CD14-positive monocyte (primary cell): ENCODE measurements around the gene ERGIC1. TPM values are rescaled to one million over a fixed set of nuclear protein-coding genes. Genes with fewer than 3 reads are reported as not detected.

Source experiments
- DNase-seq, 3 donors: peaks; one replicate each; pipeline ENCODE4 v3.0.0-alpha.2; 2011 to 2022
- H2AFZ ChIP-seq: 2 replicates; pipeline ENCODE4 v1.6.0; 2012; ENCODE audit warnings: mild to moderate bottlenecking, low read depth, low read length, inconsistent platforms; ENCODE audit not compliant: insufficient read depth, poor library complexity, severe bottlenecking
- H3K27ac ChIP-seq, 2 donors: 1 replicate in 1 of 2; 2 replicates in 1 of 2; pipeline ENCODE4 v1.5.1; 2012 to 2013; ENCODE audit warnings: low read length in 2 of 2, control low read depth in 1 of 2, inconsistent platforms in 1 of 2, low read depth in 1 of 2, mild to moderate bottlenecking in 1 of 2
- H3K27me3 ChIP-seq, 2 donors: one replicate each; pipeline versions ENCODE4 v1.6.0 to v1.6.1; 2011 to 2013; ENCODE audit warnings: low read length in 2 of 2; ENCODE audit not compliant: control insufficient read depth in 2 of 2, insufficient read depth in 2 of 2
- H3K36me3 ChIP-seq, 2 donors: replicated peaks in 1 of 2; 1 replicate in 1 of 2; 2 replicates in 1 of 2; pipeline versions ENCODE4 v1.5.1 to v1.6.1; 2012 to 2013; ENCODE audit warnings: low read length in 2 of 2, control low read depth in 1 of 2, inconsistent platforms in 1 of 2, mild to moderate bottlenecking in 1 of 2; ENCODE audit not compliant: insufficient read depth in 2 of 2, control insufficient read depth in 1 of 2
- H3K4me1 ChIP-seq, 2 donors: 1 replicate in 1 of 2; 2 replicates in 1 of 2; pipeline versions ENCODE4 v1.5.1 to v1.6.1; 2012 to 2013; ENCODE audit warnings: low read length in 2 of 2, control low read depth in 1 of 2, inconsistent platforms in 1 of 2, mild to moderate bottlenecking in 1 of 2, moderate library complexity in 1 of 2; ENCODE audit not compliant: insufficient read depth in 2 of 2, control insufficient read depth in 1 of 2
- H3K4me2 ChIP-seq: replicated peaks from 2 replicates; pipeline ENCODE3; 2012; ENCODE audit warnings: low read length, moderate library complexity, mild to moderate bottlenecking; ENCODE audit not compliant: poor library complexity, severe bottlenecking; ENCODE audit errors: extremely low read depth
- H3K4me3 ChIP-seq, 3 experiments: fragments of 200-600 bp in 1 of 3; sonication (generic) in 1 of 3; replicated peaks in 1 of 3; 1 replicate in 2 of 3; 2 replicates in 1 of 3; pipeline ENCODE4 v1.5.1; 2011 to 2013; ENCODE audit warnings: low read length in 3 of 3, mild to moderate bottlenecking in 3 of 3, control low read depth in 2 of 3, low read depth in 2 of 3, inconsistent platforms in 1 of 3, moderate library complexity in 1 of 3
- H3K79me2 ChIP-seq: 2 replicates; pipeline ENCODE4 v1.6.0; 2012; ENCODE audit warnings: mild to moderate bottlenecking, control low read depth, inconsistent platforms, low read length, moderate library complexity; ENCODE audit not compliant: insufficient read depth
- H3K9ac ChIP-seq: 2 replicates; pipeline ENCODE4 v1.6.0; 2017; ENCODE audit warnings: low read length, mild to moderate bottlenecking; ENCODE audit not compliant: insufficient read depth, poor library complexity, severe bottlenecking
- H3K9me3 ChIP-seq, 2 donors: replicated peaks in 1 of 2; 1 replicate in 1 of 2; 2 replicates in 1 of 2; pipeline versions ENCODE4 v1.5.1 to v1.6.1; 2012 to 2013; ENCODE audit warnings: low read length in 2 of 2, control low read depth in 1 of 2; ENCODE audit not compliant: control insufficient read depth in 1 of 2, insufficient read depth in 1 of 2
- H4K20me1 ChIP-seq: 2 replicates; pipeline ENCODE4 v1.6.0; 2012; ENCODE audit warnings: mild to moderate bottlenecking, low read length, control low read depth, moderate library complexity; ENCODE audit not compliant: insufficient read depth
- H3K27ac Mint-ChIP-seq, 7 donors: one replicate each; pipeline ENCODE4 v1.8.0; 2020; ENCODE audit warnings: mild to moderate bottlenecking in 7 of 7, mixed read lengths in 7 of 7, moderate library complexity in 6 of 7, inconsistent platforms in 2 of 7
- H3K27me3 Mint-ChIP-seq, 3 donors: one replicate each; pipeline ENCODE4 v1.8.0; 2021 to 2022; ENCODE audit warnings: low read depth in 3 of 3, mild to moderate bottlenecking in 3 of 3, mixed read lengths in 3 of 3, moderate library complexity in 3 of 3, inconsistent platforms in 1 of 3
- H3K36me3 Mint-ChIP-seq, 2 donors: one replicate each; pipeline ENCODE4 v1.8.0; 2020; ENCODE audit warnings: mixed read lengths in 2 of 2, inconsistent platforms in 1 of 2, mild to moderate bottlenecking in 1 of 2
- H3K4me1 Mint-ChIP-seq: one replicate; pipeline ENCODE4 v1.8.0; 2020; ENCODE audit warnings: mild to moderate bottlenecking, mixed read lengths
- H3K4me3 Mint-ChIP-seq, 2 donors: one replicate each; pipeline ENCODE4 v1.8.0; 2020; ENCODE audit warnings: mild to moderate bottlenecking in 2 of 2, mixed read lengths in 2 of 2, moderate library complexity in 1 of 2
- H3K9me3 Mint-ChIP-seq, 7 donors: one replicate each; pipeline ENCODE4 v1.8.0; 2020 to 2022; ENCODE audit warnings: mixed read lengths in 7 of 7, mild to moderate bottlenecking in 6 of 7, moderate library complexity in 6 of 7, inconsistent platforms in 2 of 7
- WGBS: methylation state at CpG from one replicate; pipeline ENCODE4 v1.1.5; 2013; ENCODE audit warnings: missing lambda C conversion rate; ENCODE audit not compliant: insufficient coverage; 5-methylcytosine and 5-hydroxymethylcytosine counted together
- intact Hi-C, 2 donors: fragments of 100-400 bp; cut with micrococcal nuclease; formaldehyde crosslinking; loops; one replicate each; pipeline versions ENCODE4 v1.15.0 to v1.15.1; 2023
- polyA plus RNA-seq, 3 donors: library from polyadenylated mRNA; depleted of rRNA in 1 of 3; unstranded in 2 of 3; stranded (reverse) in 1 of 3; fragments of 300-500 nt in 2 of 3; fragments of >200 nt in 1 of 3; fragmentation: Illumina TruSeq in 2 of 3; gene quantifications; 1 replicate in 2 of 3; 2 replicates in 1 of 3; pipeline ENCODE4 v1.2.3, GENCODE V29; 2012 to 2021
- TF ChIP-seq, protein P1 (sequence below): fragments of 200-600 bp; IDR thresholded peaks from one replicate; pipeline ENCODE4 v1.8.0; 2022; ENCODE audit warnings: antibody characterized with exemption, mild to moderate bottlenecking

ERGIC1 gene
- polyA plus RNA-seq, 3 donors: 28.3 to 76.2 (median 34.1) TPM

DNA sequence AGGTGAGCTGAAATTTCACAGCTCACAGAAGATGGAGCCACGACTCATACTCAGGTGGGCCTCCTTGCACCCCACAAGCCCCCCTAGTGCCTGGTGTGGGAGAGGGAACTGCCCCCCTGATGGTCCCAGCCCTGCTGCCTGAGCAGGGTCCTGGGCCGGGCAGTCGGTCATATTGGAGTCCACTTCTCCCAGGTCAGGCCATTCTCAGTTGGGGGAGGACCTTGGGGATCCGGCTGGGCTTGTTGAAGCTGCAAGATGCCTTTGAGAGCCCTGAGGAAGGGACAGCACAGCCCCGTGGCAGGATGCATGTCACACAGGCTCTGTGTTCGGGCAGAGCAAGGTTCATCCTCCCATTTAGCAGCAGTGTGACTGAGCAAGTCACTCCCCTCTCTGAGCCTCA is 56.6 kb downstream of the ERGIC1 start:
- Mint-ChIP-seq H3K27me3 (peaks cover 0 to 7% (median 2%) of the 10 kb centered on the region in 3 donors), H3K4me1 (peaks cover 30% of the 10 kb centered on the region), H3K9me3 (peaks cover 0 to 2% (median 0%) of the 10 kb centered on the region in 7 donors), H3K36me3 (peaks cover 50 to 52% of the 10 kb centered on the region in 2 donors), H3K27ac (peak overlapping the region in 1 of 7 donors; percentile 15), H3K4me3 (no peak overlapping the region)
- DNase-seq: no peak
- Histone ChIP-seq H3K9me3 (no peaks in the 10 kb centered on the region), H3K4me2 (no peak overlapping the region), H3K9ac (no peak overlapping the region), H3K36me3 (peaks cover 6 to 21% of the 10 kb centered on the region in 2 donors), H3K4me3 (no peak overlapping the region), H3K27me3 (no peaks in the 10 kb centered on the region), H2AFZ (no peak overlapping the region), H3K27ac (no peak overlapping the region), H3K4me1 (peaks cover 29 to 30% of the 10 kb centered on the region in 2 donors), H3K79me2 (peaks cover 6% of the 10 kb centered on the region), H4K20me1 (no peaks in the 10 kb centered on the region)
- 96% methylated on average over 5 of the region's 6 CpGs for WGBS
- intact Hi-C loops: no loop called here
- TF ChIP-seq, protein P1, sequence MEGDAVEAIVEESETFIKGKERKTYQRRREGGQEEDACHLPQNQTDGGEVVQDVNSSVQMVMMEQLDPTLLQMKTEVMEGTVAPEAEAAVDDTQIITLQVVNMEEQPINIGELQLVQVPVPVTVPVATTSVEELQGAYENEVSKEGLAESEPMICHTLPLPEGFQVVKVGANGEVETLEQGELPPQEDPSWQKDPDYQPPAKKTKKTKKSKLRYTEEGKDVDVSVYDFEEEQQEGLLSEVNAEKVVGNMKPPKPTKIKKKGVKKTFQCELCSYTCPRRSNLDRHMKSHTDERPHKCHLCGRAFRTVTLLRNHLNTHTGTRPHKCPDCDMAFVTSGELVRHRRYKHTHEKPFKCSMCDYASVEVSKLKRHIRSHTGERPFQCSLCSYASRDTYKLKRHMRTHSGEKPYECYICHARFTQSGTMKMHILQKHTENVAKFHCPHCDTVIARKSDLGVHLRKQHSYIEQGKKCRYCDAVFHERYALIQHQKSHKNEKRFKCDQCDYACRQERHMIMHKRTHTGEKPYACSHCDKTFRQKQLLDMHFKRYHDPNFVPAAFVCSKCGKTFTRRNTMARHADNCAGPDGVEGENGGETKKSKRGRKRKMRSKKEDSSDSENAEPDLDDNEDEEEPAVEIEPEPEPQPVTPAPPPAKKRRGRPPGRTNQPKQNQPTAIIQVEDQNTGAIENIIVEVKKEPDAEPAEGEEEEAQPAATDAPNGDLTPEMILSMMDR: no peak

DNA sequence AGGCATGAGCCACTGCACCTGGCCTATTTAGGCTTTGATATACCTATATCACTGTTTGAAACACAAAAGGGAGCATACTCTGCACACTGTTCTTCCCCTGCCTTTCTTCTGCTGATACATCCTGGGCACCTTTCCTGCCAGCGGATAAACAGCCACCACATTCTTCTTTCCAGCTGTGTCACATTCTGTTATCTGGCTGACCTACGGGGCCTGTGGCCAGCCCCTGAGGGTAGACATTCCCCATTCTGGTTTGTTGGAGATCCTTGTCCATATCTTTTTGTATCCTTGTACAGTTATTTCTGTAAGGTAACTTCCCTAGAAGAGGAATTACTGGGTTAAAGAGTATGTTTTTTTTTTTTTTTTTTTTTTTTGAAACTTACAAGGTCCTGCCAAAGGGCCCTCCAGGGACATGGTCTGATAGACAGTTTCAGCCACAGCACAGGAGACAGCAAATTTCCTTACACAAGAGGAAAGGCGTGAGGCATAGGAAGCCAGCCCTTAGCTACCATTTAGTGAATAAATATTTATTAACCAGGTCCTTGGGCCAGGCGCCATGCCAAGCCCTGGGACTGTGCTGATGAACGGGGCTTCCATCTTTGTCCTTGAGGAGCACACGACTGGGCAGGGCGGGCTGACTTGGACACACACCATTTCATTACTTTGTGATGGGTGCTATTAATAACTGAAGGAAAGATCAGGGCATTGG is 57.8 kb downstream of the ERGIC1 start:
- H2AFZ ChIP-seq: no peak overlapping the region
- no peaks in the 10 kb centered on the region for H4K20me1 ChIP-seq
- H3K4me3 ChIP-seq: no peak overlapping the region
- TF ChIP-seq, protein P1: no peak
- H3K27me3 ChIP-seq: no peaks in the 10 kb centered on the region
- no peaks in the 10 kb centered on the region for H3K79me2 ChIP-seq
- no peak overlapping the region for H3K27ac ChIP-seq
- H3K9me3 ChIP-seq: no peaks in the 10 kb centered on the region
- H3K27ac Mint-ChIP-seq: peak overlapping the region in 3 of 7 donors; percentile 33 to 67 (median 54)
- H3K9ac ChIP-seq: no peak overlapping the region
- intact Hi-C loops: no loop called here
- H3K36me3 Mint-ChIP-seq: peaks cover 48 to 51% of the 10 kb centered on the region in 2 donors
- no peak for DNase-seq
- H3K27me3 Mint-ChIP-seq: peaks cover 0 to 4% (median 2%) of the 10 kb centered on the region in 3 donors
- peaks cover 0 to 2% (median 0%) of the 10 kb centered on the region in 7 donors for H3K9me3 Mint-ChIP-seq
- no peak overlapping the region for H3K4me3 Mint-ChIP-seq
- peaks cover 17 to 29% of the 10 kb centered on the region in 2 donors for H3K4me1 ChIP-seq
- no peak overlapping the region for H3K4me2 ChIP-seq
- H3K36me3 ChIP-seq: peaks cover 8 to 21% of the 10 kb centered on the region in 2 donors
- WGBS: no CpG with 5 or more reads among the region's 7 CpGs
- peaks cover 18% of the 10 kb centered on the region for H3K4me1 Mint-ChIP-seq
